Omental fat pad (tissue), 4 donors: ENCODE data around the gene ACTR5. TPM values are rescaled to one million over a fixed set of nuclear protein-coding genes. Genes with fewer than 3 reads are reported as not detected.

Source experiments
- ATAC-seq: fragments of 150-250 bp; one replicate; pipeline ENCODE4 v1.9.1; 2016; ENCODE audit warnings: mild to moderate bottlenecking, moderate library complexity; ENCODE audit not compliant: low FRiP score
- DNase-seq: peaks from one replicate; pipeline ENCODE4 v3.0.0-alpha.2; 2019; ENCODE audit warnings: low spot score
- CTCF ChIP-seq, 3 donors: fragments of 450-650 bp; IDR thresholded peaks; one replicate each; pipeline ENCODE4 v1.5.1; 2016 to 2017; ENCODE audit warnings: antibody characterized with exemption in 3 of 3, mild to moderate bottlenecking in 3 of 3, moderate library complexity in 2 of 3
- total RNA-seq, 4 donors: library from RNA; depleted of rRNA; stranded (reverse); fragments of >200 nt; gene quantifications; one replicate each; pipeline ENCODE4 v1.1.0, GENCODE V29; 2016

The ACTR5 gene
- total RNA-seq, 4 donors from 2014 or later = 7.1 to 11.9 (median 7.7) TPM

- ATAC-seq (no peak), DNase-seq (no peak)
- no peak for TF ChIP-seq CTCF (IDR thresholded peaks at IDR 0.05)
Measured at GRCh38 chr20:38804221-38804620, 56.0 kb downstream of the ACTR5 start.

GRCh38 chr20:38804682-38805501, 56.6 kb downstream of the ACTR5 start:
- ATAC-seq = no peak
- TF ChIP-seq CTCF (IDR thresholded peaks at IDR 0.05) = no peak
- DNase-seq = no peak

GRCh38 chr20:38805502-38805957, 57.3 kb downstream of the ACTR5 start, which contains the start of gene PPP1R16B:
PPP1R16B (plus strand) TSS chr20:38805697; CDS start chr20:38835926, 30,229 bp downstream.
- peak; percentile 62 for ATAC-seq
- no peak for DNase-seq
- no peak for TF ChIP-seq CTCF (IDR thresholded peaks at IDR 0.05)

GRCh38 chr20:38805958-38806854, 57.9 kb downstream of the ACTR5 start:
- peak; percentile 37 for ATAC-seq
- DNase-seq = no peak
- TF ChIP-seq CTCF (IDR thresholded peaks at IDR 0.05) = no peak

- DNase-seq = no peak
- TF ChIP-seq CTCF (IDR thresholded peaks at IDR 0.05) = no peak
Measured at GRCh38 chr20:38806855-38807655, 58.8 kb downstream of the ACTR5 start.

GRCh38 chr20:38809942-38810341, 61.7 kb downstream of the ACTR5 start:
- DNase-seq (no peak), ATAC-seq (no peak)
- TF ChIP-seq CTCF (IDR thresholded peaks at IDR 0.05) = no peak

More at GRCh38 chr20:38806855-38807655, 58.8 kb downstream of the ACTR5 start:
- ATAC-seq = no peak
